Coronary artery (tissue), 2 donors: ENCODE results near the gene SLC16A3.

ENCODE experiments used
- DNase-seq: peaks from one replicate; pipeline ENCODE4 v3.0.0-alpha.2; 2017; ENCODE audit warnings: low spot score
- H3K27ac ChIP-seq, 2 donors: fragments of 200-600 bp; sonication (generic); one replicate each; pipeline ENCODE4 v1.5.1; 2016 to 2019
- H3K4me3 ChIP-seq: fragments of 200-600 bp; sonication (generic); 2 replicates; pipeline ENCODE4 v1.5.1; 2016; ENCODE audit warnings: mild to moderate bottlenecking, moderate library complexity
- CTCF ChIP-seq: fragments of 200-600 bp; sonication (generic); IDR thresholded peaks from one replicate; pipeline ENCODE4 v1.5.1; 2019; ENCODE audit warnings: antibody characterized with exemption

The SLC16A3 gene

GRCh38 chr17:82215095-82215971, 13.5 kb upstream of the SLC16A3 start:
- peak overlapping the region; percentile 70 to 88 for H3K27ac ChIP-seq
- no peak overlapping the region for H3K4me3 ChIP-seq
- peak; percentile 76 for DNase-seq
- no peak for TF ChIP-seq CTCF

- Histone ChIP-seq H3K4me3 (no peak overlapping the region), H3K27ac (peak overlapping the region; percentile 70 to 88)
- no peak for TF ChIP-seq CTCF
- DNase-seq, result no peak
These were observed 12.9 kb upstream of the SLC16A3 start for GRCh38 chr17:82215972-82216300.

- Histone ChIP-seq H3K27ac (peak overlapping the region; percentile 70 to 88), H3K4me3 (no peak overlapping the region)
- DNase-seq, result peak; percentile 86
- TF ChIP-seq CTCF, result no peak
These were observed 12.3 kb upstream of the SLC16A3 start for GRCh38 chr17:82216301-82217119.

- Histone ChIP-seq H3K4me3 (peak overlapping the region; percentile 36), H3K27ac (peak overlapping the region; percentile 70 to 88)
- peak; percentile 76 for DNase-seq
- TF ChIP-seq CTCF, result no peak
These were observed 11.7 kb upstream of the SLC16A3 start for GRCh38 chr17:82217120-82217529.

- DNase-seq, result peak; percentile 87
- no peak for TF ChIP-seq CTCF
- Histone ChIP-seq H3K4me3 (peak overlapping the region; percentile 36), H3K27ac (peak overlapping the region; percentile 70 to 88)
These were observed 11.2 kb upstream of the SLC16A3 start for GRCh38 chr17:82217530-82218204.

- H3K27ac ChIP-seq, result peak overlapping the region in 1 of 2 donors; percentile 88
- no peak overlapping the region for H3K4me3 ChIP-seq
- peak; percentile 72 for DNase-seq
- TF ChIP-seq CTCF, result no peak
These were observed 10.3 kb upstream of the SLC16A3 start for GRCh38 chr17:82218349-82219075.
